ENCODE measurements around the gene MORN5. TPM values are rescaled to one million over a fixed set of nuclear protein-coding genes. Genes with fewer than 3 reads are reported as not detected.

The MORN5 gene
- 1 to 10 TPM in 1 of 4 donors, not detected in 3; 1.8 TPM for total RNA-seq

GRCh38 chr9:122159026-122159924 lies at the start of gene MORN5, which contains the start of gene NDUFA8:
Gene MORN5, plus strand, starts transcription at chr9:122159908. Its CDS starts 65 bp downstream, at chr9:122159973.
Gene NDUFA8, minus strand, starts transcription at chr9:122159779. Its CDS starts 102 bp downstream, at chr9:122159677.
- WGBS, 2 donors: 1% methylated on average over 33 to 56 of the region's 56 CpGs
- Histone ChIP-seq H3K4me1 (peaks cover 0 to 46% (median 10%) of the 10 kb centered on the region in 4 donors), H3K27ac (peak within 1 kb of the TSS; percentile 53 to 92 (median 88))

GRCh38 chr9:122110100-122110833 lies 49.4 kb upstream of the MORN5 start:
- Histone ChIP-seq H3K4me3 (no peak overlapping the region), H3K27me3 (no peaks in the 10 kb centered on the region), H3K4me1 (peaks cover 0 to 10% (median 0%) of the 10 kb centered on the region in 4 donors), H3K9me3 (no peaks in the 10 kb centered on the region), H3K36me3 (no peaks in the 10 kb centered on the region), H3K27ac (no peak overlapping the region)
- no peak for DNase-seq (ENCODE audit: low spot score in 2 of 2)
- TF ChIP-seq POLR2A (IDR thresholded peaks at IDR 0.05) (no peak), EP300 (IDR thresholded peaks at IDR 0.05) (no peak), CTCF (IDR thresholded peaks at IDR 0.05) (no peak)
- 76 to 89% methylated on average over 4 to 5 of the region's 7 CpGs for WGBS, 2 donors

More at GRCh38 chr9:122159026-122159924, at the start of gene MORN5, which contains the start of gene NDUFA8:
- no peaks in the 10 kb centered on the region for H3K36me3 ChIP-seq
- H3K4me3 ChIP-seq: peak within 1 kb of the TSS; percentile 83 to 98 (median 92)
- H3K9me3 ChIP-seq: peaks cover 0 to 7% (median 0%) of the 10 kb centered on the region in 4 donors
- TF ChIP-seq CTCF (IDR thresholded peaks at IDR 0.05) (peak in 3 of 5 experiments; percentile 6 to 68 (median 55)), EP300 (IDR thresholded peaks at IDR 0.05) (peak; percentile 45 to 90), POLR2A (IDR thresholded peaks at IDR 0.05) (peak; percentile 49 to 61)
- H3K27me3 ChIP-seq: peaks cover 0 to 5% of the 10 kb centered on the region in 2 donors
- DNase-seq (ENCODE audit: low spot score in 2 of 2): peak; percentile 92 to 94

GRCh38 chr9:122111413-122112085 lies 48.2 kb upstream of the MORN5 start:
- WGBS, 2 donors: 82 to 83% methylated on average over 7 of the region's 9 CpGs
- Histone ChIP-seq H3K27me3 (peaks cover 0 to 7% of the 10 kb centered on the region in 2 donors), H3K4me1 (peaks cover 0 to 7% (median 0%) of the 10 kb centered on the region in 4 donors), H3K9me3 (no peaks in the 10 kb centered on the region), H3K27ac (no peak overlapping the region), H3K4me3 (no peak overlapping the region), H3K36me3 (no peaks in the 10 kb centered on the region)
- TF ChIP-seq POLR2A (IDR thresholded peaks at IDR 0.05) (no peak), EP300 (IDR thresholded peaks at IDR 0.05) (no peak), CTCF (IDR thresholded peaks at IDR 0.05) (no peak)
- no peak for DNase-seq (ENCODE audit: low spot score in 2 of 2)

- Histone ChIP-seq H3K27ac (no peak overlapping the region), H3K36me3 (no peaks in the 10 kb centered on the region), H3K4me1 (no peaks in the 10 kb centered on the region), H3K27me3 (peaks cover 0 to 7% of the 10 kb centered on the region in 2 donors), H3K4me3 (no peak overlapping the region), H3K9me3 (no peaks in the 10 kb centered on the region)
- TF ChIP-seq CTCF (IDR thresholded peaks at IDR 0.05): no peak
- no peak for TF ChIP-seq POLR2A (IDR thresholded peaks at IDR 0.05)
- TF ChIP-seq EP300 (IDR thresholded peaks at IDR 0.05): no peak
- 58 to 62% methylated on average over 6 of the region's 6 CpGs for WGBS, 2 donors
- DNase-seq (ENCODE audit: low spot score in 2 of 2): no peak
Measured at GRCh38 chr9:122112238-122112637, 47.5 kb upstream of the MORN5 start.

All from tibial nerve (tissue), 4 donors.